Measurements from ENCODE around the gene ATMIN.

ATMIN gene

DNA sequence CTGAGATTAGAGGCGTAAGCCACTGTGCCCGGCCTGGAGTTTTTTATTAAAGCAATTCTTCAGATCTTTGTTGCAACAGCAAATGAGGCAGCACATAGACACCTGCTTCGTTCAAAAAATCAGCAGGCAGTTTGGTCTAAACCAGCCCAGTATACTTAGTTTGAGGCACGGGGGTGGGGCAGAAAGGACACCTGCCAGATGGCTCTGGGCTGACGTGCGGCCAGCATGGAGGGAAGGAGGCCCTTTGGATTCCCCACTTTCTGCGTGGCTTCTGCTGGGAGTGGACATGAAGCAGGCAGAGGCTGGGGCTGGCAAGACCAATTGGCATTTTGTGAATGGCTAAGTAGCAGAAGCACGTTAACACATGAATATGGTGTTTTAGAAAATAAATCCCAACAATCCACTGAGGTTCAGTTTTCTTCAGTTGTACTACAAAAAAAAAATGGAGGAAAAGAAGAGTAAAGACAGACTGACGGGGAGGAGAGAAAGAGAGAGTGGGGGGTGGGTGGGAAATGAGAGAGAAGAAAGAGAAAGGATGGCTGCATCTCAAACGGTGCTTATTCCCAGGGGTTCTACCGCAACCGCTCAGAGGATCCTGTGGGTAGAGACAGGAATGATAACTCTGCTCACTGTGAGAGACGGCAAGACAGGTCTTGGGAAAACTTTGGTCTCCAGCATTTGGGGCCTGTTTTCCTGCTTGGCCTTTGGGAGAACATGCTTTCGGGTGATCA is 25.1 kb downstream of the ATMIN start:
- TF ChIP-seq, protein P1, sequence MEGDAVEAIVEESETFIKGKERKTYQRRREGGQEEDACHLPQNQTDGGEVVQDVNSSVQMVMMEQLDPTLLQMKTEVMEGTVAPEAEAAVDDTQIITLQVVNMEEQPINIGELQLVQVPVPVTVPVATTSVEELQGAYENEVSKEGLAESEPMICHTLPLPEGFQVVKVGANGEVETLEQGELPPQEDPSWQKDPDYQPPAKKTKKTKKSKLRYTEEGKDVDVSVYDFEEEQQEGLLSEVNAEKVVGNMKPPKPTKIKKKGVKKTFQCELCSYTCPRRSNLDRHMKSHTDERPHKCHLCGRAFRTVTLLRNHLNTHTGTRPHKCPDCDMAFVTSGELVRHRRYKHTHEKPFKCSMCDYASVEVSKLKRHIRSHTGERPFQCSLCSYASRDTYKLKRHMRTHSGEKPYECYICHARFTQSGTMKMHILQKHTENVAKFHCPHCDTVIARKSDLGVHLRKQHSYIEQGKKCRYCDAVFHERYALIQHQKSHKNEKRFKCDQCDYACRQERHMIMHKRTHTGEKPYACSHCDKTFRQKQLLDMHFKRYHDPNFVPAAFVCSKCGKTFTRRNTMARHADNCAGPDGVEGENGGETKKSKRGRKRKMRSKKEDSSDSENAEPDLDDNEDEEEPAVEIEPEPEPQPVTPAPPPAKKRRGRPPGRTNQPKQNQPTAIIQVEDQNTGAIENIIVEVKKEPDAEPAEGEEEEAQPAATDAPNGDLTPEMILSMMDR (IDR thresholded peaks at IDR 0.05): no peak

DNA sequence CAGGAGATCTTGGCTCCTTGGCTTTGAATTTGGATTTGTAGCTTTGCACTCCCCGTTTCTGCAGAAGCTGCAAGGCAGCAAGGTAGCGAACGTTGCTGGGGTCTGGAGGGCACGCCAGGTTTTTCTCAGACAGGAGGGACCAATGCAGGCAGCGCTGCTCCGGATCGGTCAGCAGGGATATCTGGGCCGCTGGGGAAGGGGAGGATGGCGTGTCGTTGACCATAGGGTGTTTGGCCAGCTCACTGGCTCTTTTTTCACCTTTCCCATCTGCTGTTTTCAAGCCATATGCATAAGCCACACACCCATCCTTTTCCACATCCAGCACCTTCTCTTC is 25.6 kb downstream of the ATMIN start:
- TF ChIP-seq, protein P1 (IDR thresholded peaks at IDR 0.05): no peak

DNA sequence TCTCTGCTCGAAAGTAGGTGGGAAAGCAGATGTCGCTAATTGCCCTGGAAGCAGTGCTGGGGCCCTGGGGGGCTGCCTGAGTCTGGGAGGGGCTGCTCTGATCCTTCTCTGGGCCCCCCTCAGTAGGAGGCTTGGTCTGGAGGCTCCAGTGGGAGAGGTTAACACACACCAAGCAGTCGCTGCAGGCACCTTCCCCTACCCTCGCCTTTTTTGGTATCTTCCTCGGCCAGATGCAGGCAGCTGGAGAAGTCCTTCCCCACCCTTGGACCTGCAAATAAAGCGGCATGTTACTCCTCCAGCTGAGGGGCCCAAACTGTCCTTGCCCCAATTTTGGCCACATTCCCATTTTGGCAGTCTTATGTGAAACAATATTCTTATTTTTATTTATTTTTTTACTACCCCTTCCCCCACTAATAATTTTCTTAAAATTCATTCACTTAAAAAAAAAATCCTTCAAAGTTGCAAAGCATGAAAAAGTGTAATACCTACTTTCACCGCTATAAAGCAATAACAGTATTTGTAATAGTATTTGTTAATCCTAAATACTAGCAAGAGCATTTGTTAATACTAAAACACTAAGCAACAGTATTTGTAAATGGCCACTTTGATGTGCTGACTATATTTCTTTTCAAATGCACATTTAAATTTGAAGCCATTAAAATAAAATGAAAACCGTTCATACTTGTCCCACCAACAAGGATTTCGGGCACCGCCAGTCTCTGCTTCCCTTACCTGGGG is 26.4 kb downstream of the ATMIN start:
- TF ChIP-seq, protein P1 (IDR thresholded peaks at IDR 0.05): no peak

- TF ChIP-seq, protein P1 (IDR thresholded peaks at IDR 0.05): no peak
These were observed 31.0 kb downstream of the ATMIN start for GRCh38 chr16:81066681-81067080.

- TF ChIP-seq, protein P1 (IDR thresholded peaks at IDR 0.05): no peak
These were observed 31.5 kb downstream of the ATMIN start for GRCh38 chr16:81067166-81067565.

- TF ChIP-seq, protein P1 (IDR thresholded peaks at IDR 0.05): no peak
These were observed 33.4 kb downstream of the ATMIN start for GRCh38 chr16:81069063-81069462.

- TF ChIP-seq, protein P1 (IDR thresholded peaks at IDR 0.05): no peak
These were observed 35.3 kb downstream of the ATMIN start for GRCh38 chr16:81070979-81071378.

All from LNCAP (cell line).